Colon (tissue), 2 donors: ENCODE results near the gene GPR156.
"Not testable (repeated sequence)": the region's sequence is repeated elsewhere in the genome, so short reads cannot be mapped to it uniquely, and the experiment has no call there.

Source experiments
- FAIRE-seq: peaks from 2 replicates; lab custom pipeline; 2012; peaks lifted over from hg19 to GRCh38; lab: Jason Lieb, UNC
- donor health status: control.
- donor health status: control.

GPR156 gene

DNA sequence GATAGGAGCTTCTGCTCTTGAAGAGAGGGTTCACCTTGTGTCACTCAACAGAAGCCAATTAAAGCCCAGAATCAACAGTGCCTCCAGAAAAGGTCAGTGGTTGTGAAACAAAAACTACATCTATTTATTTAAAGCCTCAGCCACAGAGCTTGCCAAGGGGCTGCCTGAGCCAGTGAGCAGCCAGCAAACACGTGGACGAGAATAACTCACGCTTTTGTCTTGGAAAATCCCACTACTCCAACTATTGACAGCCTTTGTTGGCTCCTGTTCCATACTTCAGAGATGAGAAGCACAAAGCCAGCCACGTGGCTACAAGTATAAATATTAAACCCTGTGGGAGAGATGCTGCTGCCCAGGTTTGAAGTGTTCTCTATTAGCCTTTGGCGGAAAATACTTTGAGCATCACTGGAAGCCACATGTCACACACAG, 10.3 kb downstream of the GPR156 start:
- no peak for FAIRE-seq

DNA sequence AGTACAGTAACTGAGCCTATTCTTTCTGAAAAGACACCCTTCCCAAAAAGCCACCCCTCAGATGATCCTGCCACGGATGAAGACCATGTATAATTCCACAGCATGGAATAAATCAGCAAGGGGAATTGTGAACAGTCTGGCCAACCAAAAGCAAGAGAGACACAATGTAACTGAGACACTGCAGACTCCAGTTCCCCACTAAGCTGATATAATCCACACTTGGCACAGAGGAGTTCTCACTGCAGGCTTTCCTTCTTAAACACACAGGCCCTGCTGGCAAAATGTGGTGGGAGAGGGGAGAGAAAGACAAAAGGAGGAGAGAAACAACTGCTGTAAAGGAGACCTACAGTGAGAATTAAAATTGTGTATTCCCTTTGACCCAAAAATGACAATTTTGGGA, 12.7 kb downstream of the GPR156 start:
- no peak for FAIRE-seq

DNA sequence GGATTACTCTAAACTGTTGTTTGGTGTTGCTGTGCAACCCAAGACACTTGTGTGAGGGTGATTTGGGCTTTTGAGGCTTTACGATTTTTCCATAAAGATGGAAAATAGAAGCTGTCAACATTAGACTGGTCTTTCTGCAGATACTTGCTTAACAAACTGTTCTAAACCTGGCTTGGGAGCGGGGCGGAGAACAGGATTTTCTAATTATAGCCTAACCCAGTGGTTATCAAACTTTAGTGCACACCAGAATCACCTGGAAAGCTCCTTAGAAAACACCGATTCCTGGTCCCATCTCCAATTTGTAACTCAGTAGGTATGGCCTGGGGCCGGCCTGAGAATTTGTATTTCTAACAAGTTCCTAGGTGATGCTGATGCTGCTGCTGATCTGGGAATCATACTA, 19.0 kb downstream of the GPR156 start:
- no peak for FAIRE-seq

DNA sequence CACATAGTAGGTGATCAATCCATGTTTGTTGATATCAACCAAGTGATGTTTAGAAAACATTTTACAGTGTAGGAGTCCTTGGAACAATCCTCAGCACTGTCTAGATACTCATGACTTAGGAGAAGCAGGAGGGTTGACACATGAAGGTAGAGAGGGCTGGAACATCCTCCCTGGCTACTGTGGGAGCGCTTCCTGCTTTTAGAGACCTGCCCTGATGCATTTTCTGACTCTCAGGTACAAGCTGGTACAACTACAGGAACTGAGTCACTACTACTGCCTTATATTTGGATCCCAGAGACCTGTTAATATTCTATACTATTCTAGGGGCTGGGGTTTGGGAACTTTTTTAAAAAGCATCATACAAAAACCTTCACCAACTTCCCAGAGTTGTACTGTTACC, 20.1 kb downstream of the GPR156 start:
- FAIRE-seq: no peak

DNA sequence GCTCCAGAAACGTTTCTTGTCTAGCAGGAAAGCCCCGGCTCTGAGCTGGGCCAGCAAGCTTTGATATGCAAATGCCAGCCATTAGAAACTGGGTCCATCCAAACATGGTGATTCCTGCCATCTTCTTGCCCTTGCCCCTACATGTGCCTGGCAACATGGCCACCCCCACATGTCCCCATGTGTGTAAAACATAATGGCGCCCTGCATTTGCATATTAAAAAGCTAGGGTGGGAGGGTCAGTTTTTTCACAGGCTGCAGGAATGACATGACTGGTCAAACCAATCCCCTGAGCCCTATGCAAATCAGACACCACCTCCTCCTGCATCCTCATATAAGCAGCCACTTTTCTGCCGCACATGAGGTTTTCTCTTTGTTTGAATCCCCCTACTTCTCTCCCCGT, 21.2 kb downstream of the GPR156 start:
- no peak for FAIRE-seq

DNA sequence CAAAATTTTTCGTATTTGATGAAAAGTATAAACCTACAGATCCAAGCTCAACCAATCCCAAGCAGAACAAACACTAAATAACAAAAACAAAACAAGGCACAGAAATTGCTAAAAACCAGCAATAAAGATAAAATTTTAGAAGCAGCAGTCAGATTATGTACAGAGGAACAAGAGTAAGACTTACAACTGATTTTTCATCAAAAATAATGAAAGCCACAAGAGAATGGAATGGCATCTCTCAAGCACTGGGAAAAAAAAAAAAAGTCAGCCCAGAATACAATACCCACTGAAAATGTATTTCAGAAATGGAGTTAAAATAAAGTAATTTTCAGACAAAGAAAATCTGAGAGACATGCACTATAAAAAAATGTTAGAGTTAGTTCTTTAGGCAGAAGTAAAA, 27.0 kb downstream of the GPR156 start:
- FAIRE-seq: no peak

DNA sequence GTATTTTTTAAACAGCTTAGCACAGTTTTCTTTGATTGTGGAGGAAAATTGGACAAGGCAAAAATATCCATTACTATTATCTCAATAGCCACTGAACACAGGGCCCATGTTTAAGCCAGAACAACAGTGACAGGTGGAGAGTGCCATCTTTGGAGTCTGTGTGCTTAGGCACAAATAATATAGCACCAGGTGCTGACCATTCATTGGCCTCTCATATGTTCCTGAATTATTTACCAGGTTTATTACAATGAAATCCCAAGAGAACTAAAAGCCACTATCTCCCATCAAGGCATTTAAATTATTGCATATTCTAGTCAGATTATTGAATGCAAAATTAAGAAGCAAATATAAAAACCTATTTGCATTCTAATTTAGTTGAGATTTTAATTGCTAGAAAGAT, 39.6 kb downstream of the GPR156 start:
- no peak for FAIRE-seq

DNA sequence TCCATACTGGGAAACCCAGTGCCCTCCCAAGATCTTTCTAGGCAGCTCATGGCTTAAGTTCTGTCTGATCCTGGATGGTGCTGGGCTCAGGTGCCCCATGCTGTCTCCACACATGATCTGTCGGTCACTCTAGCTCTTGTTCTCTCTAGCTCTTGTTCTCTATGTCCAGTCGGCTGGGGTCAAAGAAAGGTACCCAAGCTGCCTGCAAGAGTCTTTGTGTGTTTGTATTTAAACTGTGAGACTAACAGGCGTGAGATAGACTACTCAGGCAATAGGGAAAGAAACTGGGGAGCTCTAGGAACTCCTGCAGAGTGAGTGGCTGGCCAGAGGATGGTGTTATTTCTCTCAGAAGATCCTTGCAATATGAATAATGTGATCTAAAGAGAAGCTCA, 40.2 kb downstream of the GPR156 start:
- FAIRE-seq: no peak

DNA sequence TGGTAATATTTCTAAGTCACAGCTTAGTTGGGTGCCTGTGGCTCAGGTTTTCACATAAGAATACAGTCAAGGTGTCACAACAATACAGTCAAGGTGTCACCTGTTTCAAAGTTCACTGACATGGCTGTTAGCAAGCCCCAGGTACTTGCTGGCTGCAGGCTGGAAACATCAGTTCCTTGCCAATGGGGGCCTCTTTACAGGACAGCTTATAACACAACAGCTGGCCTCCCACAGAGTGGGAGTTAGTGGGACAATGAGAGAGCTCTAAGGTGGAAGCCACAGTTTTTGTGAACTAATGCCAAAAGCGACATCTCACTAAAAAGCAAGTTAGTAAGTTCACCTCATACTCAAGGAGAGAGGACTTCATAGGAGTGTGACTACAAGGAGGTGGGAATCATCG, 45.4 kb downstream of the GPR156 start:
- no peak for FAIRE-seq

DNA sequence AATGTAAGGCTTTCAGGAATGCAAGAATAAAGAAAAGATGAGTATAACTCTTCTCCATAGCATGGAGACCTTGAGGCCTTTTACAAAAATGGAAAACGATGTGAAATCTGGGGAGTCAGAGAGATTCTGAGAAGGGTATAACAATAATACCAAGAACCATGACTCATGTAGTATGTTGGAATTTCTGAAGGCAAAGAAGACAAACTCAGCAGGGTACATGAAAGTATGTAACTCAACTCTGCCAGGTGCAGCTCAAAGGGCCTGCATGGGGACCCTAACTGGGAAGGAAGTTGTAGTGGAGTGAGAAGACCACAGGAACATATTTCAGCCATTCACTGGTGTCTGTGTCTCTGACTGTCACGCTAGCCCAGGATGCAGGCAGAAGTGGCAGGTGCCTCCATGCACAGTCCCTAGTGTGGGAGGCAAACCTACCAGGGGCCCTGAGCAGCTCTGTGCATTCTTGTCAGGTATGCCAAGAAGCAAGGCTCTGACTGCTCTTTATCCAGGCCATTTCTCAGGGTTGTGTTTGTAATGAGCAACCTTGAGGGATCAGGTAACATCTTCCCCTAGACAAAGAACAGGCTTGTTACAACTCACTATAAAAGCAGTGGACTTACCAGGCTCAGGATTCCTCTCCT, 57.2 kb downstream of the GPR156 start:
- FAIRE-seq: no peak

DNA sequence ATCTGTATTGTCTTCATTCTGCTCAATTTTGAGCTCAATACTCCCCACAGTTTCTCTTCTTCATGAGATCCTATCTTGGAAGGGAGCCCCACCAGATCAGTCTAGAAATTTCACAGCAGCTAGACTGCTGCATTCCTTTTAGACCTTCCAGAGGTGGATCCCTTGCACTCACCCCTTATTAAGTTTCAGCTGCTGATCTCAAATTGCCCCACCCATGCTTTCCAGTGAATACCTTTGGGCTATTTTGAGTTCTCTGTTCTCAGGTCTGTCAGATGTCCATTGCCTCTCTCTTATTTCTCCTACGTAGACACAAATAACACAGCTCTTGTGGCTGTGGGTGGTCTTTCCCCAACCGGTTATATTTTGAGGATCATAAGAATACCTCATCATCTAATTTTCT, 60.8 kb downstream of the GPR156 start:
- no peak for FAIRE-seq

DNA sequence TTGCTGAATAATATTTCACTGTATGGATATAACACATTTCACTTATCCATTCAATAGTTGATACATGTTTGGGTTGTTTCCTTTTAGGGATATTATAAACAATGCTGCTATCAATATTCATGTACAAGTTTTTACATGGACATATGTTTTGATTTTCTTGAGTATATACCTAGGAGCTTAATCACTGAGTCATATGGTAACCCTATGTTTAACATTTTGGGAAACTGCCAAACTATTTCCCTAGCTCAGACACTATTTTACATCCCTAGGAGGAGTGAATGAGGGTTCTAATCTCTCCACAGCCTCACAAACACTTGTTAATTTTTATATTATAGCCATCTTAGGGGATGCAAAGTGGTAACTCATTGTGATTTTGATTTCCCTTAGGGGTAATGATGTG, 66.0 kb downstream of the GPR156 start:
- no peak for FAIRE-seq

DNA sequence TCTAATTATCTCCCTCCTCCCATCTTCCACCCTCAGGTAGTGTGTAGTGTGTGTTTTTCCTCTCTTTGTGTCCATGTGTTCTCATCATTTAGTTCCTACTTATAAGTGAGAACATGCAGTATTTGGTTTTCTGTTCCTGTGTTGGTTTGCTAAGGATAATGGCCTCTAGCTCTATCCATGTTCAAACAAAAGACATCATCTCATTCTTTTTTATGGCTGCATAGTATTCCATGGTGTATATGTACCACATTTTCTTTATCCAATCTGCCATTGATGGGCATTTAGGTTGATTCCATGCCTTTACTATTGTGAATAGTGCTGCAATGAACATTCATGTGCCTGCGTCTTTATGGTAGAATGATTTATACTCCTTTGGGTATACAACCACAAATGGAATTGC, 68.4 kb downstream of the GPR156 start:
- not testable (repeated sequence) for FAIRE-seq

DNA sequence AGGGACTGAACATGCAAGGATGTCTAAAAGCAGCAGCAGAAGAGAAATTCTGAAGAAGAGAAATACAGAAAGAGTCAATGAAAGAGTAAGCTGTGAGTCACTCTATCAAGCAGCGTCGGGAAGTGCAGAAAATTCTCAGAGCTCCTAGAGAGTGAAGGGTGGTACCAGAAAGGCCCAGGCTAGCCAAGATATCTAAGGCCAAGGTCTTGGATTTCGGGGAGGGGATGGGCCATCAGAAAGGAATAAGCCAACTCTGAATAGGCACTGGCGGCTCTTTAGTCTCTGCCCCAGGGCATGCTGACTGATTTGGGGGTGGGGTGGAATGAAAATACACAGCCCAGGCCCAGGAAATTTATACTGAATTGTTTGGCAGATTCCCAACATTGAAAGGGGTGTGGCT, 70.8 kb downstream of the GPR156 start:
- FAIRE-seq: no peak

DNA sequence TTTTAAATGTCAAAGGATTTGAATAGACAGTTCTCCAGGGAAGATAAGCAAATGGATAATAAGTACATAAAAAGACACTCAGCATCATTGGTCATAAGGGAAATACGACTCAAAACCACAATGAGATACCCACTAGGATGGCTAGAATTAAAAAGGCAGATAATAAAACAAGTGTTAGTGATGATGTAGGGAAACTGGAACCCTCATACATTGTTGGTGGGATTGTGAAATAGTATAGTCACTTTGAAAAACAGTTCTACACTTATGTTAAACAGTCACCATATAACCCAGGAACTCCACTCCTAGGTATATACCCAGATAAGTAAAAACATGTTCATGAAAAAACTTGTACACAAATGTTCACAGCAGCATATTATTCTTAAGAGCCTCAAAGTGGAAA, 72.5 kb downstream of the GPR156 start:
- FAIRE-seq: no peak

DNA sequence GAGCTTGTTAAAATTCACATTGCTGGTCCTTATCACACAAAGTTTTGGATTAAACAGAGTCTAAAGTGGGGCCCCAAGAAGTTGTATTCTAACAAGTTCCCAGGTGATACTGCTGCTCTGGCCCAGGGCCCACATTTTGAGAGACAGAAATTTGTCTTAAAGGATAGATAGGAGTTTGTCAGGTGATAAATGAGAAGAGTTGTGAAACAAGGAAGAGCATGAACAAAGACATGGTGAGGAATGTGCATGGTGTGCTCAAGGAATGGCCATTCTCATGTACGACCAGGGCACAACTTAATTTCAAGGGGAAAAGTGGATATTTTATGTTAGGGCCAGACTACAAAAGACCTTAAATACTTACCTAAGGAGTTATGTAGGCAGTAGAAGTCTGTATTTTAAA, 75.6 kb downstream of the GPR156 start:
- no peak for FAIRE-seq

DNA sequence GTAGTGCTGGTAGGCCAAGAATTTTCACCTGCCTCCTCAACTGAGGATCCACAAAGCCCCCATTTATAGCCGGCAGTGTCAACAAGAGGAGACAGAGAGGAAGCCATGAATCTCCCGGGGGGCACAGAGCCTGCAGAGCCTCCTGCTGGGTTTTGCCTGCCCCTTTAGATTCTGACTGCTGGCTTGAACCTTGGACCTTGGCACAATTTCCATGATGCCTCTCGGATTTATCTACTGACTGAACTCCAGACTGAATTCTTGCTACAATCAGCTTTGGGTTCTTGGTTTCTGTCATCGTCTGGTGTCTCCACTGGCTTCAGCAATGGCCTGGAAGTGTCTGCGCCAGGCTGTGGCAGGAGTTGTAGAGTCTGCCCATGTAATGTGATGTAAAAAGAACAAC, 80.7 kb downstream of the GPR156 start:
- no peak for FAIRE-seq

DNA sequence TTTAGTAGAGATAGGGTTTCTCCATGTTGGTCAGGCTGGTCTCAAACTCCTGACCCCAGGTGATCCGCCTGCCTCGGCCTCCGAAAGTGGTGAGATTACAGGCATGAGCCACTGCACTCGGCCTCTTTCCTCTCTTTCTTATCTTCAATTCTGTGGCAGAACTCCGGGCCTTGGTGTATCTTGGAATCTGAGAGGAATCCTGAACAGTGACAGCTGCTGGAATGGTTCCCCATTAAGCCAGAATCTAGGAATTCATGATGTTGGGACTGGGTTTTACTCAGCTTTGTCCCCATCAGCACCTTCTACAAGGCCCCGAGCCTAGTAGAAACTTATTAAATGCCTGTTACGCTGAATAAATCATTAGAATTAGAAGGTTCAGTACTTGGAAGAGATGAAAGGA, 81.4 kb downstream of the GPR156 start:
- no peak for FAIRE-seq

DNA sequence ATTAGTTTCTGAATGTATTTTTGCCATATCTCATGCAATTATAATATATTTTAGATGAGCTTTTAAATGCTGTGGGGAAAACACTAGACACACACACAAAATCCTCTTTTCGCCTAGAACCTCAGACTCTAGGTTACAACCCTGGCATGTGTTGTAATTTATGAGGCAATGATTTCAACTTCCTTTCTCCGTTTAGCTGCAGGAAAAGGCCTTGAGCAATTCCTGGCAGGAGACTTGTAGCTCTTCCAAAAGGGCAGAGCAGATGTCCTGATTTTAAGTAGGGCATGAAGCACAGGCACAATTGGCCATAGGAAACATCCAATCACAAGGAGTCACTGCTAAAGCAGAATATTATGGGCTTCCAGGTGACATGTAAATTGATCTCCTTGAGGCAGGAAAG, 82.0 kb downstream of the GPR156 start:
- no peak for FAIRE-seq

DNA sequence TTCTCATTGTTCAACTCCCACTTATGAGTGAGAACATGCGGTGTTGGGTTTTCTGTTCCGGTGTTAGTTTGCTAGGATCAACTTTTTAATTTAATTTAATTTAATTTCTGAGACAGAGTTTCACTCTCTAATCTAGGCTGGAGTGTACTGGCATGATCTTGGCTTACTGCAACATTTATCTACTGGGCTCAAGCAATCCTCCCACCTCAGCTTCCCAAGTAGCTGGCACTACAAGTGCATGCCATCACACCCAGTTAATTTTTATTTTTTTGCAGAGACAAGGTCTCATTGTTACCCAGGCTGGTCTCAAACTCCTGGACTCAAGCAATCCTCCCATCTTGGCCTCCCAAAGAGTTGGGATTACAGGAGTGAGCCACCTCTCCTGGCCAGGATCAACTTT, 82.7 kb downstream of the GPR156 start:
- no peak for FAIRE-seq

DNA sequence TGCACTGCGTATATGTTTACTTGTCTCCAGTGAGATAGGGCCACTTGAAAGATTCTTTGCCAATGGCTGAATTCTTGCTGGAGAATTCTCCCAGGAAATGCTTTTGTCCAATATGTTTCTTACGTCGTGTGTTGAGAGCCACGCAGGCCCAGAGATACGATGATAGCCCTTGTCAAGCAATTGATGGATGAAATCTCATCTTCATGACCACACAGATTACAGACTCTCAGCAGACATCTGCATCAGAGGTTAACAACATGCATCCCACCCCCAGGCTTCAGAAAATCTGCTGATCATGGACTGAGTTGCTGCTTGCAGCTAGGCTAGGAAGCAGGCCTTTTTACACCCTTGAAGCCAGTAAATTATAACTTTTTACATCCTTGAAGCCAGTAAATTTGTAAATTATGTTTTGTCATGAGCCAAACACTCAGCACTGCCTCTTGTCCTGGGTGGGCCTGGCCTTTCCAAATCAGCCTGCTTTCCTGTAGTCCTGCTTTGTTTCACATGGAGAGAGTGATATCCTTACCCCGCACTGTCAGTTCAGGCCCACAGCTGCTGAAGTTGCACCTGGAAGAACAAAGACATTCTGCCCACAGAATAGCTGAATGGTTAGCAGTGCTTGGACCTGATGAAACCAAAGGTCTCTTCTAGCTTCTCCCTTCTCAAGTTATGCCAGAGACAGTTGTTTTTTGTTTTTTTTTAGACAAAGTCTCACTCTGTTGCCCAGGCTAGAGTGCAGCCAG, 84.4 kb downstream of the GPR156 start:
- FAIRE-seq: no peak

DNA sequence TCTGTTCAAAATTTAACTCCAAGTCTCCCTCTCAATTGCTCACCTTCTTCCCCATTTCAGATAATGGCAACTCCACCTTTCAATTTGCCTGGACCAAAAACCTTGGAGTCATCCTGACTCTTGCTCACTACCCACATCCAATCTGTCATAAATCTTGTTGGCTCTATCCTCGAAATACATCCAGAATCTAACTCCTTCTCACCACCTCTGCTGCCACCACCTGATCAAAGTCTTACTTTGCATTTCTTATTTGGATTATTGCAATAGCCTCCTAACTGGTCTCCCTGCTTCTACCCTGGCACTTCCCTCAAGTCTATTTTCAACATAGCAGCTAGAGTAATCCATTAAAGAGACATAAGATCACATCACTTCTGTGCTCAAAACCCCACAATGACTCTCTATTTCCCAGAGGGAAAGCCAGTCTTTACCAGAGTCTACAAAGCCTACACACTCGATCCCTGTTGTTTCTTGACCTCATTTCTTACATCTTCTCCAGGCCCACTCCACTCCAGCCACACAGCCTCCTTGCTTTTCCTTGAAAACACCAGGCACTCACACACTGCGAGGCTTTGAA, 86.6 kb downstream of the GPR156 start:
- no peak for FAIRE-seq

DNA sequence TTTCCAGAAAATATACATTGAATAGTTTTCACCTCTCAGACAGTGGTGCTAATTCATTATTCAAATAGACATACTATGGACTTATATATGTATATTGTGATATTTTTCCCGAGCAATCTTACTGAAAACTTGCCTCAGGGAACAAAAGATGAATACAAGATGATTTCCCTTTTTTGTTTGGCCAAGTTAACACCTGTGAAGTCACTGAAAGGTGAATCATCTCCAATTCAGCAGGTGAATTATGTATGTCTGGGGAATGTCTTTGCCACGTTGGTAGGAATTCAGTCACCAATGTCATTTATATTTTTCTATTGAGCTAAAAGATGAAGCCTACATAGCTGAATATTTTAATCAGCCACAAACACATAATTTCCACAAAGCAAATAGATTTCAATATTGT, 88.2 kb downstream of the GPR156 start:
- FAIRE-seq: no peak

DNA sequence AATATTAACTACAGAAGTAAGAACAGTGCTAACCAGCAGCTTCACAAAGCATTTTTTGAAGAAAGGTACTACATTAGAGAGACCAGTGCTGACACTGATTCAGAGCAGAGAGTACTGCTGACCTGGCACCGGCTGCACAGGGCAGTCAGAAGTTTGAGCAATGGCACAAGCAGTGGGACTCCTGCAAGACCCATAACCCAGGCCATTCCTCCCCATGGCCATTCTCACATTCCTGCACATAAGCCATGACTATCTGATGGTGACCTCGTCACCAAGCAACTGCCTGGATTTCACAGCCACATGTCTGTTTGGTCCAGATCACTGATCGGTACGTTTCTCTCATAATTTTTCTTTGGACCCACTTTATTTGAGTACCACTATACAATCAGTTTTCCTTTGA, 88.7 kb downstream of the GPR156 start:
- no peak for FAIRE-seq
